Neural cell (in vitro differentiated cells): ENCODE results near the gene ZDHHC16. TPM values are rescaled to one million over a fixed set of nuclear protein-coding genes. Genes with fewer than 3 reads are reported as not detected.
"Not testable (repeated sequence)": the region's sequence is repeated elsewhere in the genome, so short reads cannot be mapped to it uniquely, and the experiment has no call there.

ENCODE experiments used
- H2AFZ ChIP-seq: fragments of 200-600, 300-800 bp; sonication (generic), shearing (Covaris generic); 2 replicates; pipeline ENCODE4 v1.6.0; 2014; ENCODE audit warnings: low read depth, mild to moderate bottlenecking, antibody characterized with exemption, low read length, moderate library complexity
- H3F3A ChIP-seq: fragments of 200-600 bp; shearing (Covaris generic); 2 replicates; pipeline ENCODE4 v1.6.1; 2016; ENCODE audit warnings: mild to moderate bottlenecking, moderate library complexity, mixed read lengths, antibody characterized with exemption, low read length; ENCODE audit not compliant: insufficient read depth, poor library complexity, severe bottlenecking
- H3K27ac ChIP-seq: fragments of 200-600, 300-800 bp; sonication (generic), shearing (Covaris generic); 2 replicates; pipeline ENCODE4 v1.5.1; 2014; ENCODE audit warnings: mild to moderate bottlenecking, low read length, moderate library complexity
- H3K27me3 ChIP-seq: fragments of 300-800, 200-600 bp; sonication (generic), shearing (Covaris generic); 2 replicates; pipeline ENCODE4 v1.6.0; 2014; ENCODE audit warnings: mild to moderate bottlenecking, low read depth, low read length, moderate library complexity; ENCODE audit not compliant: insufficient read depth
- H3K36me3 ChIP-seq: fragments of 300-800, 200-600 bp; sonication (generic), shearing (Covaris generic); 2 replicates; pipeline ENCODE4 v1.5.1; 2014; ENCODE audit warnings: mild to moderate bottlenecking, antibody characterized with exemption, low read length, moderate library complexity; ENCODE audit not compliant: insufficient read depth
- H3K4me2 ChIP-seq: fragments of 300-800, 200-600 bp; sonication (generic), shearing (Covaris generic); 2 replicates; pipeline ENCODE4 v1.6.0; 2014; ENCODE audit warnings: mild to moderate bottlenecking, low read length
- H3K4me3 ChIP-seq: fragments of 300-800, 200-600 bp; sonication (generic), shearing (Covaris generic); 2 replicates; pipeline ENCODE4 v1.5.1; 2014; ENCODE audit warnings: mild to moderate bottlenecking, low read length, moderate library complexity
- H3K79me2 ChIP-seq: fragments of 200-600 bp; shearing (Covaris generic); replicated peaks from 2 replicates; pipeline ENCODE4 v1.6.0; 2014; ENCODE audit warnings: mild to moderate bottlenecking, low read length, moderate library complexity; ENCODE audit not compliant: insufficient read depth
- H3K9ac ChIP-seq: fragments of 300-800, 200-600 bp; sonication (generic), shearing (Covaris generic); 2 replicates; pipeline ENCODE4 v1.6.1; 2016; ENCODE audit warnings: mild to moderate bottlenecking, low read length, mixed read lengths
- H3K9me2 ChIP-seq: fragments of 200-600 bp; shearing (Covaris generic); 2 replicates; pipeline ENCODE4 v1.6.1; 2016; ENCODE audit warnings: mild to moderate bottlenecking, low read length, mixed read lengths; ENCODE audit not compliant: insufficient read depth
- H3K9me3 ChIP-seq: fragments of 200-600, 300-800 bp; sonication (generic), shearing (Covaris generic); 2 replicates; pipeline ENCODE4 v1.6.1; 2016; ENCODE audit warnings: mild to moderate bottlenecking, mixed run types, low read length, moderate library complexity, mixed read lengths
- H4K20me1 ChIP-seq: fragments of 200-600 bp; shearing (Covaris generic); 2 replicates; pipeline ENCODE4 v1.6.1; 2016; ENCODE audit warnings: mild to moderate bottlenecking, mixed run types; ENCODE audit not compliant: insufficient read depth
- EP300 ChIP-seq: fragments of 450-650 bp; conservative IDR thresholded peaks from 2 replicates; pipeline ENCODE4 v1.6.1; 2014; ENCODE audit warnings: antibody characterized with exemption, mild to moderate bottlenecking, moderate library complexity; ENCODE audit not compliant: poor library complexity, severe bottlenecking
- EZH2 ChIP-seq: fragments of 200-600, 300-800 bp; shearing (Covaris generic), sonication (generic); IDR thresholded peaks from 2 replicates; pipeline ENCODE4 v1.6.1; 2014; ENCODE audit warnings: antibody characterized with exemption, low read length, borderline replicate concordance, mild to moderate bottlenecking; ENCODE audit not compliant: insufficient read depth, poor library complexity, severe bottlenecking
- MXI1 ChIP-seq: fragments of 450-650 bp; conservative IDR thresholded peaks from 2 replicates; pipeline ENCODE4 v1.6.1; 2014; ENCODE audit warnings: antibody characterized with exemption, mild to moderate bottlenecking; ENCODE audit not compliant: poor library complexity, severe bottlenecking
- POLR2AphosphoS5 ChIP-seq: IDR thresholded peaks from 2 replicates; pipeline ENCODE4 v1.6.1; 2012
- RAD21 ChIP-seq: fragments of 450-650 bp; conservative IDR thresholded peaks from 2 replicates; pipeline ENCODE4 v1.6.1; 2014; ENCODE audit warnings: antibody characterized with exemption, mild to moderate bottlenecking, moderate library complexity
- SMC3 ChIP-seq: fragments of 450-650 bp; conservative IDR thresholded peaks from 2 replicates; pipeline ENCODE4 v1.6.1; 2014; ENCODE audit warnings: antibody characterized with exemption, mild to moderate bottlenecking, moderate library complexity; ENCODE audit not compliant: poor library complexity
- TAF1 ChIP-seq: IDR thresholded peaks from 2 replicates; pipeline ENCODE4 v1.6.1; 2012; ENCODE audit warnings: low read depth
- polyA plus RNA-seq: library from polyadenylated mRNA; depleted of rRNA; stranded (reverse); fragments of >200 nt; gene quantifications from 2 replicates; pipeline ENCODE4 v1.2.3, GENCODE V29; 2014
- TF ChIP-seq, protein P1 (sequence below): fragments of 450-650 bp; IDR thresholded peaks from 2 replicates; pipeline ENCODE4 v1.5.1; 2014; ENCODE audit warnings: antibody characterized with exemption, mild to moderate bottlenecking, moderate library complexity; ENCODE audit not compliant: poor library complexity, severe bottlenecking
- TF ChIP-seq, protein P2 (sequence below): IDR thresholded peaks from 2 replicates; pipeline ENCODE4 v1.6.1; 2012; ENCODE audit warnings: borderline replicate concordance

ZDHHC16 gene
- polyA plus RNA-seq, 1 donor from 2014 or later: 34.3 TPM

DNA sequence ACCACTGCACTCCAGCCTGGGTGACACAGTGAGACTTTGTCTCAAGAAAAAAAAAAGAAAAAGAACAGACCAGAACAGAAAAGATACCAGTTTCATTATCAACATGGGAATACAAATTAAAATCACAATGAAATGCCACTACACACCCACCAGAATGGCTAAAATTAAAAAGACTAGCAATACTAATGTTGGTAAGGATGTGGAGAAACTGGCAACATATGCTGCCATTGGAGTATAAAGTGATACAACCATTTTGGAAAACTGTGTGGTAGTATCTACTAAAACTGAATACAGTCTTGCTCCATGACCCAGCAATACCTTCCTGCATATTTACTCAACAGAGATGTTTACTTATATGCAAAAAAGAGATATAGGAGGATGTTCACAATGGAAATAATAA is 41.9 kb upstream of the ZDHHC16 start:
- Histone ChIP-seq H3K36me3 (no peaks in the 10 kb centered on the region), H3K9me2 (no peaks in the 10 kb centered on the region), H3F3A (no peaks in the 10 kb centered on the region), H2AFZ (no peak overlapping the region), H3K9ac (no peak overlapping the region), H3K79me2 (no peaks in the 10 kb centered on the region), H3K27ac (no peak overlapping the region), H4K20me1 (no peaks in the 10 kb centered on the region), H3K4me2 (no peak overlapping the region), H3K9me3 (no peaks in the 10 kb centered on the region), H3K4me3 (no peak overlapping the region), H3K27me3 (no peaks in the 10 kb centered on the region)
- TF ChIP-seq, protein P1, sequence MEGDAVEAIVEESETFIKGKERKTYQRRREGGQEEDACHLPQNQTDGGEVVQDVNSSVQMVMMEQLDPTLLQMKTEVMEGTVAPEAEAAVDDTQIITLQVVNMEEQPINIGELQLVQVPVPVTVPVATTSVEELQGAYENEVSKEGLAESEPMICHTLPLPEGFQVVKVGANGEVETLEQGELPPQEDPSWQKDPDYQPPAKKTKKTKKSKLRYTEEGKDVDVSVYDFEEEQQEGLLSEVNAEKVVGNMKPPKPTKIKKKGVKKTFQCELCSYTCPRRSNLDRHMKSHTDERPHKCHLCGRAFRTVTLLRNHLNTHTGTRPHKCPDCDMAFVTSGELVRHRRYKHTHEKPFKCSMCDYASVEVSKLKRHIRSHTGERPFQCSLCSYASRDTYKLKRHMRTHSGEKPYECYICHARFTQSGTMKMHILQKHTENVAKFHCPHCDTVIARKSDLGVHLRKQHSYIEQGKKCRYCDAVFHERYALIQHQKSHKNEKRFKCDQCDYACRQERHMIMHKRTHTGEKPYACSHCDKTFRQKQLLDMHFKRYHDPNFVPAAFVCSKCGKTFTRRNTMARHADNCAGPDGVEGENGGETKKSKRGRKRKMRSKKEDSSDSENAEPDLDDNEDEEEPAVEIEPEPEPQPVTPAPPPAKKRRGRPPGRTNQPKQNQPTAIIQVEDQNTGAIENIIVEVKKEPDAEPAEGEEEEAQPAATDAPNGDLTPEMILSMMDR: no peak
- no peak for TF ChIP-seq RAD21
- no peak for TF ChIP-seq EZH2
- no peak for TF ChIP-seq EP300
- no peak for TF ChIP-seq SMC3
- TF ChIP-seq, protein P2, sequence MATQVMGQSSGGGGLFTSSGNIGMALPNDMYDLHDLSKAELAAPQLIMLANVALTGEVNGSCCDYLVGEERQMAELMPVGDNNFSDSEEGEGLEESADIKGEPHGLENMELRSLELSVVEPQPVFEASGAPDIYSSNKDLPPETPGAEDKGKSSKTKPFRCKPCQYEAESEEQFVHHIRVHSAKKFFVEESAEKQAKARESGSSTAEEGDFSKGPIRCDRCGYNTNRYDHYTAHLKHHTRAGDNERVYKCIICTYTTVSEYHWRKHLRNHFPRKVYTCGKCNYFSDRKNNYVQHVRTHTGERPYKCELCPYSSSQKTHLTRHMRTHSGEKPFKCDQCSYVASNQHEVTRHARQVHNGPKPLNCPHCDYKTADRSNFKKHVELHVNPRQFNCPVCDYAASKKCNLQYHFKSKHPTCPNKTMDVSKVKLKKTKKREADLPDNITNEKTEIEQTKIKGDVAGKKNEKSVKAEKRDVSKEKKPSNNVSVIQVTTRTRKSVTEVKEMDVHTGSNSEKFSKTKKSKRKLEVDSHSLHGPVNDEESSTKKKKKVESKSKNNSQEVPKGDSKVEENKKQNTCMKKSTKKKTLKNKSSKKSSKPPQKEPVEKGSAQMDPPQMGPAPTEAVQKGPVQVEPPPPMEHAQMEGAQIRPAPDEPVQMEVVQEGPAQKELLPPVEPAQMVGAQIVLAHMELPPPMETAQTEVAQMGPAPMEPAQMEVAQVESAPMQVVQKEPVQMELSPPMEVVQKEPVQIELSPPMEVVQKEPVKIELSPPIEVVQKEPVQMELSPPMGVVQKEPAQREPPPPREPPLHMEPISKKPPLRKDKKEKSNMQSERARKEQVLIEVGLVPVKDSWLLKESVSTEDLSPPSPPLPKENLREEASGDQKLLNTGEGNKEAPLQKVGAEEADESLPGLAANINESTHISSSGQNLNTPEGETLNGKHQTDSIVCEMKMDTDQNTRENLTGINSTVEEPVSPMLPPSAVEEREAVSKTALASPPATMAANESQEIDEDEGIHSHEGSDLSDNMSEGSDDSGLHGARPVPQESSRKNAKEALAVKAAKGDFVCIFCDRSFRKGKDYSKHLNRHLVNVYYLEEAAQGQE: no peak
- no peak for TF ChIP-seq POLR2AphosphoS5
- TF ChIP-seq TAF1: no peak
- no peak for TF ChIP-seq MXI1

DNA sequence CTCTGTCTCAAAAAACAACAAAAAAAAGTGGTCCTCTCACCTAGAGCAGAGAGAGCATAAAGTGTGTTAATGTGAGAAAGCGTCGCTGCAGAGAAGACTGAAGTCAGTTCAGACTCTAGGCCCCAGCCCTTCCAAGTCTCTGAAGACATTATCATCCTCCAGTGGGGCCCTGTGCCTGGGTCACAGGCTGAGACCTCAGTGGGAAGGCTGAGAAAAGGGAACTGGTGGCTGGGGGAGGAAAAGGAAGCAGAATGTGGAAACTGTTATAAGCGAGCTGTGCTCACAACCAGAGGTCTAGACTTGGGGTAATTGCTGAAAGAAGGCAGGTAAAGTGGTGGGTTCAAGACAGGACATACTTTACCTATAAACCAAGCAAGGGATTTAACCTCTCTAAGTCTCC is 39.9 kb upstream of the ZDHHC16 start:
- no peaks in the 10 kb centered on the region for H3K79me2 ChIP-seq
- TF ChIP-seq MXI1 (no peak), EP300 (no peak), POLR2AphosphoS5 (no peak)
- TF ChIP-seq, protein P2: no peak
- TF ChIP-seq, protein P1: no peak
- no peaks in the 10 kb centered on the region for H3K27me3 ChIP-seq
- no peak overlapping the region for H3K27ac ChIP-seq
- no peaks in the 10 kb centered on the region for H3K9me2 ChIP-seq
- H3K4me3 ChIP-seq: no peak overlapping the region
- no peaks in the 10 kb centered on the region for H4K20me1 ChIP-seq
- no peak overlapping the region for H3K4me2 ChIP-seq
- H3K9me3 ChIP-seq: no peaks in the 10 kb centered on the region
- H2AFZ ChIP-seq: no peak overlapping the region
- H3F3A ChIP-seq: no peaks in the 10 kb centered on the region
- H3K36me3 ChIP-seq: no peaks in the 10 kb centered on the region
- no peak overlapping the region for H3K9ac ChIP-seq

DNA sequence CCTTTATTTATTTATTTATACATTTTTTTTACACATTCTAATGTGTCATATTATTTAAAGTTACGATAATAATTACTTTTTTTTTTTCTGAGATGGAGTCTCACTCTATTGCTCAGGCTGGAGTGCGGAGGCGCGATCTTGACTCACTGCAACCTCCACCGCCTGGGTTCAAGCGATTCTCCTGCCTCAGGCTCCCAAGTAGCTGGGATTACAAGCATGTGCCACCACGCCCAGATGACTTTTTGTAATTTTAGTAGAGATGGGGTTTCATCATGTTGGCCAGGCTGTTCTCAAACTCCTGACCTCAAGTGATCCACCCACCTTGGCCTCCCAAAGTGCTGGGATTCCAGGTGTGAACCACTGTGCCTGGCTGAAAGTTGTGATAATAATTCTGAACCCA is 39.5 kb upstream of the ZDHHC16 start:
- H3K4me2 ChIP-seq, H3K27ac ChIP-seq, H3K9me2 ChIP-seq, H3K36me3 ChIP-seq, H2AFZ ChIP-seq, H3K9ac ChIP-seq, H3K9me3 ChIP-seq, H4K20me1 ChIP-seq, H3F3A ChIP-seq, H3K27me3 ChIP-seq, H3K4me3 ChIP-seq, H3K79me2 ChIP-seq: not testable (repeated sequence)
